Choroid plexus epithelial cell (primary cell): Measurements from ENCODE around the gene ADAMTS12.

Source experiments
- DNase-seq: peaks from one replicate; pipeline ENCODE4 v3.0.0-alpha.2; 2010; ENCODE audit warnings: low read depth
- H3K4me3 ChIP-seq: 2 replicates; pipeline ENCODE4 v1.5.1; 2011; ENCODE audit warnings: low read depth, mild to moderate bottlenecking, control low read depth, low read length, moderate library complexity
- CTCF ChIP-seq: conservative IDR thresholded peaks from 2 replicates; pipeline ENCODE4 v1.5.1; 2011; ENCODE audit warnings: low read depth, mild to moderate bottlenecking, control low read depth, inconsistent platforms, low read length, moderate library complexity

ADAMTS12 gene

GRCh38 chr5:33891788-33892619 is at the start of gene ADAMTS12:
ADAMTS12 (minus strand) TSS chr5:33891990; CDS start chr5:33891856, 134 bp downstream.
- peak; percentile 60 for DNase-seq
- peak within 1 kb of the TSS; percentile 64 for H3K4me3 ChIP-seq
- no peak for TF ChIP-seq CTCF

GRCh38 chr5:33941090-33941489 is 49.3 kb upstream of the ADAMTS12 start:
- DNase-seq = no peak
- TF ChIP-seq CTCF = no peak
- no peak overlapping the region for H3K4me3 ChIP-seq

- peak; percentile 73 for DNase-seq
- TF ChIP-seq CTCF = no peak
Observed at GRCh38 chr5:33939556-33940262, 47.9 kb upstream of the ADAMTS12 start.

GRCh38 chr5:33938881-33939280 is 47.1 kb upstream of the ADAMTS12 start:
- H3K4me3 ChIP-seq = no peak overlapping the region
- no peak for DNase-seq
- TF ChIP-seq CTCF = no peak

More at GRCh38 chr5:33939556-33940262, 47.9 kb upstream of the ADAMTS12 start:
- no peak overlapping the region for H3K4me3 ChIP-seq

GRCh38 chr5:33938507-33938796 is 46.7 kb upstream of the ADAMTS12 start:
- no peak for TF ChIP-seq CTCF
- no peak for DNase-seq
- H3K4me3 ChIP-seq = no peak overlapping the region

- TF ChIP-seq CTCF = no peak
- DNase-seq = no peak
- H3K4me3 ChIP-seq = no peak overlapping the region
Observed at GRCh38 chr5:33937707-33938506, 46.1 kb upstream of the ADAMTS12 start.
